Measurements from ENCODE around the gene VLDLR. TPM values are rescaled to one million over a fixed set of nuclear protein-coding genes. Genes with fewer than 3 reads are reported as not detected.
"Not testable (repeated sequence)": the region's sequence is repeated elsewhere in the genome, so short reads cannot be mapped to it uniquely, and the experiment has no call there.

The VLDLR gene
- total RNA-seq, 4 donors from 2014 or later = 12.4 to 20.2 (median 15.7) TPM

DNA sequence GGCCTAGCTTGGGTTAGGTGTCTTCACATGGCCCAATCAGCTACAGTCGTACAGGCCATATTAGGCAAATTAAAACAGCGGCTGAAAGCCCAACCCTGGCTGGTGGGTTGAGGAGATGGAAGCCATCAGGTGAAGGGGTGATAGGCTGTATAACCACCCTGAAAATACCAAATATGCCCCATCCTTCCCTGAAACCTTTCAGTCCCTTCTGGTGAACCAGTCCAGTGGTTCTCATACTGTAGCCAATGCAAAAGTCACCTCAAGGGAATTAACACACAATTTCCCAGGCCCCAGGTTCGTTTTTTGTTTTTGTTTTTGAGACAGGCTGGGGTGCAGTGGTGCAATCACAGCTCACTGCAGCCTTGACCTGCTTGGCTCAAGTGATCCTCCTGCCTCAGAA, 75.9 kb downstream of the VLDLR start:
- Histone ChIP-seq H3K27me3 (no peaks in the 10 kb centered on the region), H3K27ac (no peak overlapping the region), H3K4me3 (no peak overlapping the region), H3K9me3 (no peaks in the 10 kb centered on the region), H3K36me3 (no peaks in the 10 kb centered on the region), H3K4me1 (no peaks in the 10 kb centered on the region)
- intact Hi-C loops (cut with DNase I) = no loop called here
- DNase-seq = no peak
- WGBS, 2 donors = 75% methylated on average over 3 of the region's 3 CpGs
- TF ChIP-seq POLR2A (IDR thresholded peaks at IDR 0.05) = no peak
- TF ChIP-seq, protein P1, sequence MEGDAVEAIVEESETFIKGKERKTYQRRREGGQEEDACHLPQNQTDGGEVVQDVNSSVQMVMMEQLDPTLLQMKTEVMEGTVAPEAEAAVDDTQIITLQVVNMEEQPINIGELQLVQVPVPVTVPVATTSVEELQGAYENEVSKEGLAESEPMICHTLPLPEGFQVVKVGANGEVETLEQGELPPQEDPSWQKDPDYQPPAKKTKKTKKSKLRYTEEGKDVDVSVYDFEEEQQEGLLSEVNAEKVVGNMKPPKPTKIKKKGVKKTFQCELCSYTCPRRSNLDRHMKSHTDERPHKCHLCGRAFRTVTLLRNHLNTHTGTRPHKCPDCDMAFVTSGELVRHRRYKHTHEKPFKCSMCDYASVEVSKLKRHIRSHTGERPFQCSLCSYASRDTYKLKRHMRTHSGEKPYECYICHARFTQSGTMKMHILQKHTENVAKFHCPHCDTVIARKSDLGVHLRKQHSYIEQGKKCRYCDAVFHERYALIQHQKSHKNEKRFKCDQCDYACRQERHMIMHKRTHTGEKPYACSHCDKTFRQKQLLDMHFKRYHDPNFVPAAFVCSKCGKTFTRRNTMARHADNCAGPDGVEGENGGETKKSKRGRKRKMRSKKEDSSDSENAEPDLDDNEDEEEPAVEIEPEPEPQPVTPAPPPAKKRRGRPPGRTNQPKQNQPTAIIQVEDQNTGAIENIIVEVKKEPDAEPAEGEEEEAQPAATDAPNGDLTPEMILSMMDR (IDR thresholded peaks at IDR 0.05) = no peak

DNA sequence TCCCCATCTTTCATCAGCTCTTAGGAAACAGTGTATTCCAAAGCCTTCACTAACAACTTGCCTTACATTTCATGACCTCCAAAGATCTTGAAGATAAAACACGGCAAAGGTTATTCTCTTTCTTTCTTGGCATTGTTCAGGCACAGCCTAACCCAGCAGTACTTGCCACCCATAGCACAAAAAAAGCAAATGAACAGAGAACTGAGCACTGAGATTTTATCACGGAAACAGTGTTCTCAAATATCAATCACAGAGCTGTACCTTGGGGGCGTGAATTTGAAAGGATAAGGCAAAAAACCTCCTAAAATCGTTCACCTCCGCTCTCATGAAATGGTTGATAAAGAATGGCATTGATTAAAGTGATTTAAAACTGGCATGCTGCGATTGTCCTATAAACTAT, 78.8 kb downstream of the VLDLR start:
- Histone ChIP-seq H3K4me3 (no peak overlapping the region), H3K27ac (no peak overlapping the region), H3K36me3 (no peaks in the 10 kb centered on the region), H3K4me1 (no peaks in the 10 kb centered on the region), H3K27me3 (no peaks in the 10 kb centered on the region), H3K9me3 (no peaks in the 10 kb centered on the region)
- WGBS, 2 donors = 70 to 72% methylated on average over 6 of the region's 6 CpGs
- no peak for DNase-seq
- intact Hi-C loops (cut with DNase I) = no loop called here
- TF ChIP-seq, protein P1 (IDR thresholded peaks at IDR 0.05) = no peak
- TF ChIP-seq POLR2A (IDR thresholded peaks at IDR 0.05) = no peak

DNA sequence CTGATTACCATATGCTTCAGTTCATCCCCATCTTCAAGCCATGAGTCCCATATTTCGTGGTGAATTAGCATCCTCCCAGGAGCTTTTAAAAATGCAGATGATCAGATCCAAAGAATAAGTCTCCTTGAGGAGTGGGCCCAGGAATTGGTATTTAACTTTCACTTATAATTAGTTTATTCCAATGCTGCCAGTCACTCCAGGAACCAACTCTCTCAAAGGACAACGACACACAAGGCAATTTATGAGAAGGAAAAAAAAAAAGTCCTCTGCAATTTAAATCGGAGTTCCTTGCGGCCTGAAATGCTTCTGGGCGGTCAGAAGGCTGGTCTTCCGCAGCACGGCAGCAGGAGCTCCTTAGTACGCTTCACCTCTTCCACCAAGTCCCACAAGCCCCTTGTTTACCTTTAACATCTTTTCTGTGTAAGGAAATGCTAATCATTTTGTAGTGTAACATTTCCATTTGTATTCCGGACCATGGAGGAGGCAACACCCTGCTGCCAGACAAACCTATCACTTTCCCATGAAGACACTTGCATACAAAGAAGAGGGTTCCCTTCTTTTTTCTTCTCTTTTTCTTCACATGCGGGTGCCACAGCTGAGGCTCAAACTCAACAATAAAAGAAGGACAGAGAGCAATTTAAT, 79.4 kb downstream of the VLDLR start:
- WGBS, 2 donors = 85 to 90% methylated on average over 10 of the region's 10 CpGs
- Histone ChIP-seq H3K36me3 (no peaks in the 10 kb centered on the region), H3K4me3 (no peak overlapping the region), H3K27me3 (no peaks in the 10 kb centered on the region), H3K4me1 (no peaks in the 10 kb centered on the region), H3K9me3 (no peaks in the 10 kb centered on the region), H3K27ac (no peak overlapping the region)
- intact Hi-C loops (cut with DNase I) = no loop called here
- TF ChIP-seq POLR2A (IDR thresholded peaks at IDR 0.05) = no peak
- TF ChIP-seq, protein P1 (IDR thresholded peaks at IDR 0.05) = no peak
- DNase-seq = no peak

DNA sequence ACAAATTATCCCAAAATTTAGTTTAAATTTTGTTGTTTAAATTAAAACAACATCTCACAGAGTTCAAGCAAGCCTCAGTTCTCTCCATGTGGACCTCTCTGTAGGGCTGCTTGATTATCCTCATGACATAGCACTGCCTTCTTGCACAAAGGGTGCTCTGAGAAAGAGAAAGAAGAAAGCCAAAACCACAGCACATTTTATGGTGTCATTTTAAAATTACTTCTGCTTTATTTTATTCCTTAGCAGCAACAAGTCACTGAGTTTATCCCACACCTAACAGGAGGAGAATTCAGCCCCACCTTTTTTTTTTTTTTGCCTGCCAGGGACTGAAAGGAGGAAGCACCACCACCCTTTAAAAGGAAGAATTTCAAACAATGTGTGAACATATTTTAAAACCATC, 82.9 kb downstream of the VLDLR start:
- Histone ChIP-seq H3K9me3 (no peaks in the 10 kb centered on the region), H3K36me3 (no peaks in the 10 kb centered on the region), H3K27ac (no peak overlapping the region), H3K4me1 (no peaks in the 10 kb centered on the region), H3K4me3 (no peak overlapping the region), H3K27me3 (no peaks in the 10 kb centered on the region)
- TF ChIP-seq, protein P1 (IDR thresholded peaks at IDR 0.05) = no peak
- TF ChIP-seq POLR2A (IDR thresholded peaks at IDR 0.05) = no peak
- DNase-seq = no peak
- intact Hi-C loops (cut with DNase I) = no loop called here

DNA sequence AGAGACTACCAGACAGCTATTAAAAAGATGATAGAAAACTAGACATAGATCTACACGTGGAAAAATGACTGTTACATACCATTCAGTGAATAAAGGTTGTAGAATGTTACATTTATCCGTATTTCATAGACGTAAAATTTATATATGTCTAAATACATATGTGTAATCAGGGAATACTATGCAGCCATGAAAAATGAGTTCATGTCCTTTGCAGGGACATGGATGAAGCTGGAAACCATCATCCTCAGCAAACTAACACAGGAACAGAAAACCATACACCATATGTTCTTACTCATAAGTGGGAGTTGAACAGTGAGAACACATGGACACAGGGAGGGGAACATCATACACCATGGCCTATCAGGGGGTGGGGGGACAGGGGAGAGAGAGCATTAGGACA, 85.7 kb downstream of the VLDLR start:
- H3K4me3 ChIP-seq; H3K27ac ChIP-seq; H3K27me3 ChIP-seq; H3K36me3 ChIP-seq; H3K9me3 ChIP-seq; DNase-seq; intact Hi-C loops (cut with DNase I); H3K4me1 ChIP-seq: not testable (repeated sequence)
- 91 to 92% methylated on average over 3 of the region's 3 CpGs for WGBS, 2 donors

Other genes with a start within 250 kb of the VLDLR start
- not detected for gene KCNV2, start 95.7 kb downstream of the VLDLR start, total RNA-seq
- 10 to 100 TPM; 21.0 to 58.6 (median 45.0) TPM for gene PUM3, start 222.3 kb downstream of the VLDLR start, total RNA-seq

Measured in esophagus squamous epithelium (tissue), 5 donors.